Skeletal muscle tissue (tissue), 4 donors: Measurements from ENCODE around the gene HOMER2. TPM values are rescaled to one million over a fixed set of nuclear protein-coding genes. Genes with fewer than 3 reads are reported as not detected.
"Not testable (repeated sequence)": the region's sequence is repeated elsewhere in the genome, so short reads cannot be mapped to it uniquely, and the experiment has no call there.

Experiments
- H3K27ac ChIP-seq: one replicate; pipeline ENCODE4 v1.7.0; 2013; ENCODE audit warnings: mild to moderate bottlenecking, low read depth, low read length, inconsistent platforms
- H3K27me3 ChIP-seq, 3 donors: one replicate each; pipeline ENCODE4 v1.7.0; 2013; ENCODE audit warnings: low read length in 3 of 3; ENCODE audit not compliant: control insufficient read depth in 3 of 3, insufficient read depth in 3 of 3
- H3K36me3 ChIP-seq, 3 donors: one replicate each; pipeline ENCODE4 v1.7.0; 2013; ENCODE audit warnings: low read length in 3 of 3; ENCODE audit not compliant: control insufficient read depth in 3 of 3, insufficient read depth in 3 of 3
- H3K4me1 ChIP-seq, 3 donors: one replicate each; pipeline ENCODE4 v1.7.0; 2013; ENCODE audit warnings: low read length in 3 of 3, mild to moderate bottlenecking in 3 of 3; ENCODE audit not compliant: control insufficient read depth in 3 of 3, insufficient read depth in 3 of 3
- H3K4me3 ChIP-seq, 3 donors: one replicate each; pipeline ENCODE4 v1.7.0; 2013; ENCODE audit warnings: low read length in 3 of 3
- H3K9ac ChIP-seq, 3 donors: one replicate each; pipeline ENCODE4 v1.7.0; 2013; ENCODE audit warnings: low read length in 3 of 3, mild to moderate bottlenecking in 3 of 3, moderate library complexity in 2 of 3, low read depth in 1 of 3
- H3K9me3 ChIP-seq, 3 donors: one replicate each; pipeline ENCODE4 v1.7.0; 2013; ENCODE audit warnings: low read length in 3 of 3; ENCODE audit not compliant: control insufficient read depth in 3 of 3
- total RNA-seq: library from RNA; depleted of rRNA; stranded (reverse); fragments of >200 nt; gene quantifications from one replicate; pipeline ENCODE4 v1.2.3, GENCODE V29; 2014
- donor health status: Osteomylitis.

The HOMER2 gene
- total RNA-seq: 11.0 TPM

- H3K27ac ChIP-seq: peak within 1 kb of the TSS; percentile 95
- H3K4me1 ChIP-seq: peaks cover 9 to 33% (median 31%) of the 10 kb centered on the region in 3 donors
- no peaks in the 10 kb centered on the region for H3K9me3 ChIP-seq
- no peaks in the 10 kb centered on the region for H3K27me3 ChIP-seq
- H3K9ac ChIP-seq: peak within 1 kb of the TSS; percentile 82 to 93 (median 84)
- peaks cover 0 to 3% (median 0%) of the 10 kb centered on the region in 3 donors for H3K36me3 ChIP-seq
- peak within 1 kb of the TSS; percentile 55 to 78 (median 73) for H3K4me3 ChIP-seq
Measured at GRCh38 chr15:82952158-82953081, at the start of gene HOMER2. TSS of gene HOMER2 (minus strand) at chr15:82952720. CDS start at chr15:82952535, 185 bp downstream.

GRCh38 chr15:83000672-83001031 is 48.1 kb upstream of the HOMER2 start:
- H3K4me1 ChIP-seq, H3K36me3 ChIP-seq, H3K9me3 ChIP-seq, H3K27ac ChIP-seq, H3K27me3 ChIP-seq: not testable (repeated sequence)
- Histone ChIP-seq H3K9ac (peak overlapping the region in 2 of 3 donors; percentile 18 to 74), H3K4me3 (peak overlapping the region in 1 of 3 donors; percentile 44)

- Histone ChIP-seq H3K36me3 (peaks cover 0 to 4% (median 2%) of the 10 kb centered on the region in 3 donors), H3K27ac (peak overlapping the region; percentile 64), H3K9ac (peak overlapping the region; percentile 18 to 80 (median 74)), H3K9me3 (no peaks in the 10 kb centered on the region), H3K4me1 (peaks cover 0 to 9% (median 6%) of the 10 kb centered on the region in 3 donors), H3K4me3 (peak overlapping the region; percentile 44 to 67 (median 66)), H3K27me3 (no peaks in the 10 kb centered on the region)
Measured at GRCh38 chr15:82999905-83000671, 47.6 kb upstream of the HOMER2 start.

GRCh38 chr15:82999426-82999825 is 46.9 kb upstream of the HOMER2 start:
- Histone ChIP-seq H3K9ac (peak overlapping the region in 1 of 3 donors; percentile 18), H3K4me3 (no peak overlapping the region), H3K27ac (no peak overlapping the region), H3K9me3 (no peaks in the 10 kb centered on the region), H3K27me3 (no peaks in the 10 kb centered on the region), H3K4me1 (peaks cover 0 to 9% (median 6%) of the 10 kb centered on the region in 3 donors), H3K36me3 (no peaks in the 10 kb centered on the region)

GRCh38 chr15:82995938-82996337 is 43.4 kb upstream of the HOMER2 start:
- Histone ChIP-seq H3K4me3 (no peak overlapping the region), H3K9ac (no peak overlapping the region), H3K27me3 (no peaks in the 10 kb centered on the region), H3K36me3 (no peaks in the 10 kb centered on the region), H3K4me1 (peaks cover 0 to 9% (median 6%) of the 10 kb centered on the region in 3 donors), H3K9me3 (no peaks in the 10 kb centered on the region), H3K27ac (no peak overlapping the region)

GRCh38 chr15:82995076-82995475 is 42.6 kb upstream of the HOMER2 start:
- Histone ChIP-seq H3K9ac (no peak overlapping the region), H3K27ac (no peak overlapping the region), H3K27me3 (no peaks in the 10 kb centered on the region), H3K9me3 (no peaks in the 10 kb centered on the region), H3K4me1 (peaks cover 0 to 7% (median 4%) of the 10 kb centered on the region in 3 donors), H3K4me3 (no peak overlapping the region), H3K36me3 (peaks cover 0 to 3% (median 3%) of the 10 kb centered on the region in 3 donors)

- Histone ChIP-seq H3K9me3 (no peaks in the 10 kb centered on the region), H3K4me1 (no peaks in the 10 kb centered on the region), H3K9ac (no peak overlapping the region), H3K36me3 (peaks cover 1 to 16% (median 15%) of the 10 kb centered on the region in 3 donors), H3K27ac (no peak overlapping the region), H3K4me3 (no peak overlapping the region), H3K27me3 (no peaks in the 10 kb centered on the region)
Measured at GRCh38 chr15:82993144-82993543, 40.6 kb upstream of the HOMER2 start.

GRCh38 chr15:82992436-82992998 is 40.0 kb upstream of the HOMER2 start:
- no peak overlapping the region for H3K9ac ChIP-seq
- no peaks in the 10 kb centered on the region for H3K4me1 ChIP-seq
- no peaks in the 10 kb centered on the region for H3K27me3 ChIP-seq
- no peak overlapping the region for H3K27ac ChIP-seq
- peaks cover 5 to 22% (median 16%) of the 10 kb centered on the region in 3 donors for H3K36me3 ChIP-seq
- no peak overlapping the region for H3K4me3 ChIP-seq
- H3K9me3 ChIP-seq: no peaks in the 10 kb centered on the region

GRCh38 chr15:82986442-82986780 is 33.9 kb upstream of the HOMER2 start:
- Histone ChIP-seq H3K9me3 (no peaks in the 10 kb centered on the region), H3K4me1 (peaks cover 12 to 18% (median 14%) of the 10 kb centered on the region in 3 donors), H3K27ac (peak overlapping the region; percentile 83), H3K36me3 (peaks cover 5 to 22% (median 16%) of the 10 kb centered on the region in 3 donors), H3K4me3 (peak overlapping the region; percentile 82 to 100 (median 100)), H3K27me3 (no peaks in the 10 kb centered on the region), H3K9ac (peak overlapping the region; percentile 89 to 99 (median 97))
